B cell (primary cell): ENCODE data around the gene KRT20.

Source experiments
- EZH2 ChIP-seq: IDR thresholded peaks from 2 replicates; pipeline ENCODE4 v1.6.1; 2012; ENCODE audit warnings: borderline replicate concordance, low read depth, mild to moderate bottlenecking, moderate library complexity, low read length; ENCODE audit not compliant: insufficient read depth, poor library complexity, severe bottlenecking
- TF ChIP-seq, protein P1 (sequence below): fragments of 200-600 bp; IDR thresholded peaks from one replicate; pipeline ENCODE4 v1.8.0; 2022; ENCODE audit warnings: antibody characterized with exemption, mild to moderate bottlenecking

DNA sequence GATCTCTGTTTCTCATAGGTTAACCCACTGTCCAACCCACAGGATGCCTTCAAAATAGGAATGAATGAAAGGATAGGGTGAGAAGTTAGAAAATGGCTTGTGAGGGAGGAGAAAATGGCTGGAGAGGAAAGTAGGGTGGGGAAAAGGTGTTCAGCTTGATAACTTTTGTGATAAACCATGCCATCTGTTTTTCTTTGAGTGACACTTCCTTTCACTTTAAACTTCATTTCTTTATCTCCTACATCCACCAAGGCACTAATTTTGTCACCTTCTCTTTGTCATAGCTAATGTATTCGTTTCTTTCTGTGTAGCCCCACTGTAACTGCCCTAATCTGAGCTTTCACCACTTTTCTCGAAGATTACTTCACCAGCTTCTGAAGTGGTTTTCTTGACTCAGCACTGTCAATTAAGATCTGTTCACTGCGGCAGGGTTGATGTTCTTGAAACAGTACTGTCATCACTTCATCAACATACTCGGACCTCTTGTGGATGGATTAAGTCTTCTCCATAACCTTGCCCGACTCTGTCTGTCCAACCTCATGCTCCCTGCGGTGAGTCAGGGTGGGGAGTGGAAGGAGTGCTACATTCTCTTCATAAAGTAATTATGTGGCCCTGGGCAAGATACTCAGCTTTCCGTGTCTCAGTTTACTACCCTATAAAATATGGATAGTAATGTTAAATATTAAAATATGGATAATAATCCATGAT, 57.1 kb downstream of the KRT20 start:
- TF ChIP-seq, protein P1, sequence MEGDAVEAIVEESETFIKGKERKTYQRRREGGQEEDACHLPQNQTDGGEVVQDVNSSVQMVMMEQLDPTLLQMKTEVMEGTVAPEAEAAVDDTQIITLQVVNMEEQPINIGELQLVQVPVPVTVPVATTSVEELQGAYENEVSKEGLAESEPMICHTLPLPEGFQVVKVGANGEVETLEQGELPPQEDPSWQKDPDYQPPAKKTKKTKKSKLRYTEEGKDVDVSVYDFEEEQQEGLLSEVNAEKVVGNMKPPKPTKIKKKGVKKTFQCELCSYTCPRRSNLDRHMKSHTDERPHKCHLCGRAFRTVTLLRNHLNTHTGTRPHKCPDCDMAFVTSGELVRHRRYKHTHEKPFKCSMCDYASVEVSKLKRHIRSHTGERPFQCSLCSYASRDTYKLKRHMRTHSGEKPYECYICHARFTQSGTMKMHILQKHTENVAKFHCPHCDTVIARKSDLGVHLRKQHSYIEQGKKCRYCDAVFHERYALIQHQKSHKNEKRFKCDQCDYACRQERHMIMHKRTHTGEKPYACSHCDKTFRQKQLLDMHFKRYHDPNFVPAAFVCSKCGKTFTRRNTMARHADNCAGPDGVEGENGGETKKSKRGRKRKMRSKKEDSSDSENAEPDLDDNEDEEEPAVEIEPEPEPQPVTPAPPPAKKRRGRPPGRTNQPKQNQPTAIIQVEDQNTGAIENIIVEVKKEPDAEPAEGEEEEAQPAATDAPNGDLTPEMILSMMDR, result no peak
- TF ChIP-seq EZH2, result no peak
